Gastrocnemius medialis (tissue), 4 donors: Measurements from ENCODE around the gene MMP24.

Source experiments
- POLR2A ChIP-seq, 2 donors: fragments of 450-650 bp; IDR thresholded peaks; one replicate each; pipeline ENCODE4 v1.6.1; 2017; ENCODE audit warnings: antibody characterized with exemption in 2 of 2, mild to moderate bottlenecking in 2 of 2, moderate library complexity in 2 of 2
- TF ChIP-seq, protein P1 (sequence below), 5 experiments: fragments of 450-650 bp in 3 of 5; fragments of 200-600 bp in 2 of 5; sonication (generic) in 2 of 5; IDR thresholded peaks in 4 of 5; conservative IDR thresholded peaks in 1 of 5; 1 replicate in 4 of 5; 2 replicates in 1 of 5; pipeline ENCODE4 v1.5.1; 2016 to 2019; ENCODE audit warnings: antibody characterized with exemption in 5 of 5, mild to moderate bottlenecking in 3 of 5, moderate library complexity in 3 of 5

DNA sequence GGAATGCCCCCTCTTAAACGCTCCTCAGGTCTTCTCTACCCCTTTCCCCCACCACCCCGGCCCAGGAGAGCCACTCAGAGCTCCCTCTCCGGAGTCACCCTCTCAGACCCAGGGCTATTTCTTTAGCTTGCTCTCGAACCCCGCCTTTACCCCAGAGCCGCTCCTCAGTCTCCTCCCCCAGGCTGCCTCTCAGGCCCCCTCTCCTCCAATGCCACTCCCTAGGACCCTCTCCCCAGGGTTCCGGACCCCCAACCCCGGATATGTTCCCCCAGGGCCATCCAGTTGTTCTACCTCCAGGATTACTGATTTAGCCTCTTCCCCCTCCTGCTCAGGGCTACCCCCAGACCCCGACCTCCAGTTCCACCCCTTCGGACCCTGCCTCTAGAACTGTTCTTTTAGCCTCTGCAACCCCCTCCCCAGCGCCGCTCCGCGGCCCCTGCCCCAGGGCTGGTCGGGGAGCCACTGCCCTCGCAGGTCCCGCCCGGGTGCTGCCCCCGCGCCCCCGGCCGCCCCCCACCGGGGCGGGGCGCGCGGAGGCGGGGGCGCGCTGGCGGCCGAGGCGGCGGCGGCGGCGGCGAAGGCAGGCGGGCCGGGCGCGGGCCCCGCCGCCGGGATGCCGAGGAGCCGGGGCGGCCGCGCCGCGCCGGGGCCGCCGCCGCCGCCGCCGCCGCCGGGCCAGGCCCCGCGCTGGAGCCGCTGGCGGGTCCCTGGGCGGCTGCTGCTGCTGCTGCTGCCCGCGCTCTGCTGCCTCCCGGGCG lies at the start of gene MMP24:
- TF ChIP-seq POLR2A (IDR thresholded peaks at IDR 0.05), result no peak
- TF ChIP-seq, protein P1, sequence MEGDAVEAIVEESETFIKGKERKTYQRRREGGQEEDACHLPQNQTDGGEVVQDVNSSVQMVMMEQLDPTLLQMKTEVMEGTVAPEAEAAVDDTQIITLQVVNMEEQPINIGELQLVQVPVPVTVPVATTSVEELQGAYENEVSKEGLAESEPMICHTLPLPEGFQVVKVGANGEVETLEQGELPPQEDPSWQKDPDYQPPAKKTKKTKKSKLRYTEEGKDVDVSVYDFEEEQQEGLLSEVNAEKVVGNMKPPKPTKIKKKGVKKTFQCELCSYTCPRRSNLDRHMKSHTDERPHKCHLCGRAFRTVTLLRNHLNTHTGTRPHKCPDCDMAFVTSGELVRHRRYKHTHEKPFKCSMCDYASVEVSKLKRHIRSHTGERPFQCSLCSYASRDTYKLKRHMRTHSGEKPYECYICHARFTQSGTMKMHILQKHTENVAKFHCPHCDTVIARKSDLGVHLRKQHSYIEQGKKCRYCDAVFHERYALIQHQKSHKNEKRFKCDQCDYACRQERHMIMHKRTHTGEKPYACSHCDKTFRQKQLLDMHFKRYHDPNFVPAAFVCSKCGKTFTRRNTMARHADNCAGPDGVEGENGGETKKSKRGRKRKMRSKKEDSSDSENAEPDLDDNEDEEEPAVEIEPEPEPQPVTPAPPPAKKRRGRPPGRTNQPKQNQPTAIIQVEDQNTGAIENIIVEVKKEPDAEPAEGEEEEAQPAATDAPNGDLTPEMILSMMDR (IDR thresholded peaks at IDR 0.05 in 4 of 5, conservative IDR thresholded peaks at IDR 0.05 in 1 of 5), result no peak
